ENCODE data around the gene ANAPC2.

- TF ChIP-seq CTCF (IDR thresholded peaks at IDR 0.05) (no peak), POLR2A (IDR thresholded peaks at IDR 0.05) (no peak)
Measured at GRCh38 chr9:137233143-137233980, 45.0 kb upstream of the ANAPC2 start.
